Measurements from ENCODE around the gene ANK3. TPM values are rescaled to one million over a fixed set of nuclear protein-coding genes. Genes with fewer than 3 reads are reported as not detected.
A peak's percentile ranks its signal among the peaks of the same experiment; 100 is the strongest.

ANK3 gene
- total RNA-seq, 2 experiments from 2014 or later = 24.0 to 25.2 TPM

DNA sequence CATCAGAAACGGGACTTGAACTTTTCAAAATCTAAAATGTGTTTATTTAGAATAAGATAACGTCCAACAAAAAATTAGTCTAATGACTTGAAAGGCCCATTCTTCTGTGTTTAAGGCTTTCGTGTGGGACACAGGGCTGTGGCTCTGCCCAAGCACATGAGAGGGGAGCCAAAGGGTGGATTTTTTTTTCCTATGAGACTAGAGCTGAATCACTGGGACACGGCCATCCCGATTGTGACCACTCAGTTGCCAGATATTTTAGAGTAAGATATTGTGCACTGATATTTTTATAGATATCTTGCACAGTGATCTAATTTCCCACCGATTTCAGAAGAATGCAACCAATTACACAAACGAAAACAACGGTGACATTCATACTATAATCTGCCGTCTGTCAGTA is 99.9 kb downstream of the ANK3 start:
- POLR2A ChIA-PET = no interaction called here

GRCh38 chr10:60288256-60288655 is 101.4 kb downstream of the ANK3 start:
- no peak overlapping the region for H3K4me3 Mint-ChIP-seq
- peaks cover 14% of the 10 kb centered on the region for H3K4me1 Mint-ChIP-seq
- POLR2A ChIA-PET = no interaction called here
- CTCF ChIA-PET = interaction anchor here (0.7 kb wide), 1 partner anchor 1391 kb away, joined by 3 read pairs; no protein-coding TSS in a partner anchor
- no peaks in the 10 kb centered on the region for H3K36me3 Mint-ChIP-seq (ENCODE audit: low read depth)
- no peaks in the 10 kb centered on the region for H3K27me3 Mint-ChIP-seq
- intact Hi-C loops (cut with DNase I, micrococcal nuclease) = no loop called here
- H3K9me3 Mint-ChIP-seq (ENCODE audit: low read depth) = no peaks in the 10 kb centered on the region
- DNase-seq (no peak), ATAC-seq (no peak)
- no peak overlapping the region for H3K27ac Mint-ChIP-seq

More for the DNA sequence above, 99.9 kb downstream of the ANK3 start:
- ATAC-seq = no peak
- peaks cover 13% of the 10 kb centered on the region for H3K4me1 Mint-ChIP-seq
- no peak for DNase-seq
- H3K36me3 Mint-ChIP-seq (ENCODE audit: low read depth) = no peaks in the 10 kb centered on the region
- CTCF ChIA-PET = interaction anchor here (0.7 to 1.1 kb wide), 3 partner anchors 88 to 179 kb away, joined by 3 read pairs; no protein-coding TSS in a partner anchor
- no peaks in the 10 kb centered on the region for H3K9me3 Mint-ChIP-seq (ENCODE audit: low read depth)
- H3K4me3 Mint-ChIP-seq = no peak overlapping the region
- no peaks in the 10 kb centered on the region for H3K27me3 Mint-ChIP-seq
- intact Hi-C loops (cut with DNase I, micrococcal nuclease) = no loop called here
- no peak overlapping the region for H3K27ac Mint-ChIP-seq

DNA sequence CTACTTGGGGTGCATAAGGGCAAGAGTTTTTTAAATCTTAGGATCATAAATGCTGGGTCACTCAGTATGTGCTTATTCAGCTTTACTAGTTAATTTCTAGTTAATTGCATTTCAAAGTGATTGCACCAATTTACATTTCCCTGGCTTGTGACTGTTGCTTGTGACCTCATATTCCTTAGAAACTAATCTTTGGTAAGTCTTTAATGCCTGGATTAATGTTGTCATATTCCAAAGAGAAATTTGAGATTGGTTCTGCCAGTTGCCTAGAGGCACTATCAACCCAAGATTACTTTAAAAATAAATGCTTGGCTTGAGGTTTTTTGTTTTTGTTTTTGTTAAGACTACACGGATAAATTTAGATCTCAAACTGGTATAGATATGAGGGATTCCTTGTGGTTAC is 103.1 kb downstream of the ANK3 start:
- POLR2A ChIA-PET = no interaction called here
- Mint-ChIP-seq H3K36me3 (ENCODE audit: low read depth) (no peaks in the 10 kb centered on the region), H3K9me3 (ENCODE audit: low read depth) (no peaks in the 10 kb centered on the region), H3K4me1 (peaks cover 14% of the 10 kb centered on the region), H3K27ac (no peak overlapping the region), H3K4me3 (no peak overlapping the region), H3K27me3 (no peaks in the 10 kb centered on the region)
- intact Hi-C loops (cut with DNase I, micrococcal nuclease) = no loop called here
- ATAC-seq (no peak), DNase-seq (no peak)
- CTCF ChIA-PET = no interaction called here

DNA sequence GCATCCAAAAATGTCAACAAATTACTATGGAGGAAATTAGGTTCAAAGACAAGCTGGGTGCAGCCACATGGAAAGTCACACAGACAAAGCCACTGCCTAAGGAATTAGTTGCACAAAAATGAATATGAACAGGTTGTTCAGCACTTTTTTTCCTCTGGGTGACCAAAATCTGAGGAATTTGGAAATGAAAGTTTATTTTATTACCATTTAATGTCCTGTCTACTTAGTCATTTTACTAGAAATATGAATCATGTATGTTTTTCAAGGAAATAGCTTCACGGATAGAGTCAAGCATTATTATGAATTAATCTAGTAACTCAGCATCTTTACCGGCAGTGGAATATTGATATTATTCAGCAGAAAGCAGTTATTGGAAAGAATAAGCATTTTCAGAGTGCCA is 106.3 kb downstream of the ANK3 start:
- H3K4me1 Mint-ChIP-seq = peaks cover 12% of the 10 kb centered on the region
- no peaks in the 10 kb centered on the region for H3K27me3 Mint-ChIP-seq
- H3K9me3 Mint-ChIP-seq (ENCODE audit: low read depth) = no peaks in the 10 kb centered on the region
- H3K4me3 Mint-ChIP-seq = no peak overlapping the region
- CTCF ChIA-PET = interaction anchor here (1.0 to 1.7 kb wide), 3 partner anchors 13 to 71 kb away, joined by 3 to 4 read pairs (median 3); no protein-coding TSS in a partner anchor
- H3K36me3 Mint-ChIP-seq (ENCODE audit: low read depth) = peaks cover 5% of the 10 kb centered on the region
- DNase-seq (no peak), ATAC-seq (no peak)
- POLR2A ChIA-PET = no interaction called here
- intact Hi-C loops (cut with DNase I, micrococcal nuclease) = no loop called here
- no peak overlapping the region for H3K27ac Mint-ChIP-seq

GRCh38 chr10:60282771-60283353 is 106.8 kb downstream of the ANK3 start:
- Mint-ChIP-seq H3K27me3 (no peaks in the 10 kb centered on the region), H3K36me3 (ENCODE audit: low read depth) (peaks cover 5% of the 10 kb centered on the region), H3K4me3 (no peak overlapping the region), H3K27ac (no peak overlapping the region), H3K9me3 (ENCODE audit: low read depth) (no peaks in the 10 kb centered on the region), H3K4me1 (peaks cover 7% of the 10 kb centered on the region)
- no peak for DNase-seq
- no peak for ATAC-seq
- CTCF ChIA-PET = interaction anchor here (1.0 to 1.7 kb wide), 3 partner anchors 12 to 71 kb away, joined by 3 to 4 read pairs (median 3); no protein-coding TSS in a partner anchor
- POLR2A ChIA-PET = no interaction called here
- intact Hi-C loops (cut with DNase I, micrococcal nuclease) = no loop called here

- Mint-ChIP-seq H3K4me1 (peaks cover 7% of the 10 kb centered on the region), H3K36me3 (ENCODE audit: low read depth) (peaks cover 13% of the 10 kb centered on the region), H3K9me3 (ENCODE audit: low read depth) (no peaks in the 10 kb centered on the region), H3K27ac (no peak overlapping the region), H3K27me3 (no peaks in the 10 kb centered on the region), H3K4me3 (no peak overlapping the region)
- DNase-seq (no peak), ATAC-seq (no peak)
- intact Hi-C loops (cut with DNase I, micrococcal nuclease) = no loop called here
- POLR2A ChIA-PET = no interaction called here
- CTCF ChIA-PET = no interaction called here
These were observed 107.8 kb downstream of the ANK3 start for GRCh38 chr10:60281792-60282353.

- Mint-ChIP-seq H3K27ac (no peak overlapping the region), H3K4me3 (no peak overlapping the region), H3K4me1 (peaks cover 7% of the 10 kb centered on the region), H3K36me3 (ENCODE audit: low read depth) (peaks cover 15% of the 10 kb centered on the region), H3K27me3 (no peaks in the 10 kb centered on the region), H3K9me3 (ENCODE audit: low read depth) (no peaks in the 10 kb centered on the region)
- intact Hi-C loops (cut with DNase I, micrococcal nuclease) = no loop called here
- no peak for DNase-seq
- no peak for ATAC-seq
- CTCF ChIA-PET = no interaction called here
- POLR2A ChIA-PET = no interaction called here
These were observed 108.3 kb downstream of the ANK3 start for GRCh38 chr10:60281331-60281730.

DNA sequence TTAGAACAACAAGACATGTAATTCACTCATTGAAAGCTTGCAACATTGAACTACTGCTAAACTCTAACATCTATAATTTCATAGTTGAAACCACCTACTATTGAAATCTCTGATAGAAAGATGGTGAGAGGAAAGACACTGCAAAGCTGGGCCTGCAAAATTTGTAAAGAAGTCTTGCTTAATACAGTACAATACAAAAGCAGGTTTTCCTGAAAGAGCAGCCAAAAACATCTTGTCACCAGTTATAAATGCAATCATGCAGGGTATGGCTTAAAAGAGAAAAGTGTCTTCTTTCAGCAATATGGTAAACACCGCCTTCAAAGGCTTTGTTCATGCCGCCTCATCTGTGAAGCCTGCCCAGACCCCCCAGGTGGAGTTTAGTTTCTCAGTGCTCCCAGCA is 109.2 kb downstream of the ANK3 start:
- Mint-ChIP-seq H3K36me3 (ENCODE audit: low read depth) (peaks cover 18% of the 10 kb centered on the region), H3K27me3 (no peaks in the 10 kb centered on the region), H3K4me1 (peaks cover 6% of the 10 kb centered on the region), H3K9me3 (ENCODE audit: low read depth) (no peaks in the 10 kb centered on the region), H3K4me3 (no peak overlapping the region), H3K27ac (no peak overlapping the region)
- POLR2A ChIA-PET = no interaction called here
- ATAC-seq (no peak), DNase-seq (no peak)
- CTCF ChIA-PET = no interaction called here
- intact Hi-C loops (cut with DNase I, micrococcal nuclease) = no loop called here

DNA sequence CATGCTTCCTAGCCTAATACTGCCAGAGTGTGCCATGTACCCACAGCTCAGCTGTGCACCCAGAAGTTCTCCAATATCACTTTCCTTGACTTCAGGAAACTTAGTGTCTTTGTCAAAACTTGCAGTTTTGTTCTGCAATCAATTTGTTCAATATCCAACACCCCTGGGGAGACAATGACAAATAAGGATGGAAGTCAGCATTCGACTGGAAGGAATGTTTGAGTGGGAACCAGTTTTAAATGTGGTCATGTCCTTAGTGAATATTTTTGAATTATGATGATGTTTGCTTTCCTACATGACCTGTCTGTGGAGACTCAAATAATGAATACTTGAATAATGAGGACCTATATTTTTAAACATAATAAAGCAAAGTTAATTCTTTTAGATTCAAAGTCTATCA is 112.0 kb downstream of the ANK3 start:
- H3K27me3 Mint-ChIP-seq = no peaks in the 10 kb centered on the region
- ChIA-PET CTCF (no interaction called here), POLR2A (no interaction called here)
- H3K27ac Mint-ChIP-seq = no peak overlapping the region
- ATAC-seq = no peak
- H3K9me3 Mint-ChIP-seq (ENCODE audit: low read depth) = no peaks in the 10 kb centered on the region
- intact Hi-C loops (cut with DNase I, micrococcal nuclease) = no loop called here
- H3K36me3 Mint-ChIP-seq (ENCODE audit: low read depth) = peaks cover 39% of the 10 kb centered on the region
- DNase-seq = no peak
- no peaks in the 10 kb centered on the region for H3K4me1 Mint-ChIP-seq
- no peak overlapping the region for H3K4me3 Mint-ChIP-seq

GRCh38 chr10:60276232-60276631 is 113.4 kb downstream of the ANK3 start:
- no peaks in the 10 kb centered on the region for H3K4me1 Mint-ChIP-seq
- H3K36me3 Mint-ChIP-seq (ENCODE audit: low read depth) = peaks cover 39% of the 10 kb centered on the region
- H3K4me3 Mint-ChIP-seq = no peak overlapping the region
- intact Hi-C loops (cut with DNase I, micrococcal nuclease) = no loop called here
- ChIA-PET CTCF (no interaction called here), POLR2A (no interaction called here)
- no peaks in the 10 kb centered on the region for H3K9me3 Mint-ChIP-seq (ENCODE audit: low read depth)
- ATAC-seq = no peak
- H3K27me3 Mint-ChIP-seq = no peaks in the 10 kb centered on the region
- no peak for DNase-seq
- no peak overlapping the region for H3K27ac Mint-ChIP-seq

- POLR2A ChIA-PET = no interaction called here
- Mint-ChIP-seq H3K36me3 (ENCODE audit: low read depth) (peaks cover 24% of the 10 kb centered on the region), H3K4me1 (no peaks in the 10 kb centered on the region), H3K4me3 (no peak overlapping the region), H3K27me3 (no peaks in the 10 kb centered on the region), H3K27ac (no peak overlapping the region), H3K9me3 (ENCODE audit: low read depth) (no peaks in the 10 kb centered on the region)
- DNase-seq = no peak
- intact Hi-C loops (cut with DNase I, micrococcal nuclease) = no loop called here
- CTCF ChIA-PET = interaction anchor here (0.5 to 1.3 kb wide), 2 partner anchors 12 to 84 kb away, joined by 3 to 4 read pairs; no protein-coding TSS in a partner anchor
- ATAC-seq = no peak
These were observed 118.2 kb downstream of the ANK3 start for GRCh38 chr10:60271319-60272040.

- no peaks in the 10 kb centered on the region for H3K4me1 Mint-ChIP-seq
- CTCF ChIA-PET = interaction anchor here (0.6 to 1.3 kb wide), 2 partner anchors 13 to 15 kb away, joined by 3 to 4 read pairs; no protein-coding TSS in a partner anchor
- intact Hi-C loops (cut with DNase I, micrococcal nuclease) = no loop called here
- H3K36me3 Mint-ChIP-seq (ENCODE audit: low read depth) = peaks cover 21% of the 10 kb centered on the region
- H3K27me3 Mint-ChIP-seq = no peaks in the 10 kb centered on the region
- DNase-seq = no peak
- peak; percentile 42 for ATAC-seq
- H3K9me3 Mint-ChIP-seq (ENCODE audit: low read depth) = no peaks in the 10 kb centered on the region
- H3K4me3 Mint-ChIP-seq = no peak overlapping the region
- POLR2A ChIA-PET = no interaction called here
- H3K27ac Mint-ChIP-seq = no peak overlapping the region
These were observed 119.2 kb downstream of the ANK3 start for GRCh38 chr10:60270426-60270825.
